Esophagus mucosa (tissue), 1 donor: ENCODE results near the gene PTPRG. TPM values are rescaled to one million over a fixed set of nuclear protein-coding genes. Genes with fewer than 3 reads are reported as not detected.

Source experiments
- ATAC-seq: fragments of 200-7000 bp; cut with Tn5 transposase; one replicate; pipeline ENCODE4 v1.9.1; 2020
- total RNA-seq: library from RNA; stranded (reverse); gene quantifications from one replicate; pipeline ENCODE4 v1.2.4, GENCODE V29; 2023
- donor health status: DM: yes; HTN: yes; CAD: no.

The PTPRG gene
- total RNA-seq, 1 donor from 2014 or later = 9.2 TPM

DNA sequence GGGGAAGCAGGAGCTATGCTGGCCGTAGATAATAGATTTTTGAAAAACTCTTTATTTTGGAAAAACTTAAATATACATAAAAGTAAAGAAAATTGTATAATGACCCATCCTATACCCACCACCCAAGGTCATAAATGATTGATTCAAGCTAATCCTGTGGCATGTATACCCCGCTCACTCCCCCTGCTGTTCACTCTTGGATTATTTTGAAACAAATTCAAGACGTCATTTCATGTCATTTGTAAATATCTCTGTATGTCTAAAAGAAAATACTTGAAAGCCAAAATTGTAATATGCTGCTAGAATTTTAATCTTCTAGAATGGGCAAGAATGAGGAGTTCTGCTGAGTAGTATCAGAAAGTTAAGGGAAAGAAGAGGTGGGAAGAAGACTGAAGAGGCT is 570.2 kb downstream of the PTPRG start:
- ATAC-seq = no peak

GRCh38 chr3:62132027-62132602 is 570.7 kb downstream of the PTPRG start:
- no peak for ATAC-seq

- ATAC-seq = no peak
Measured at GRCh38 chr3:62133015-62133414, 571.6 kb downstream of the PTPRG start.

- no peak for ATAC-seq
Measured at GRCh38 chr3:62134061-62134496, 572.7 kb downstream of the PTPRG start.

- no peak for ATAC-seq
Measured at GRCh38 chr3:62135741-62136140, 574.4 kb downstream of the PTPRG start.

DNA sequence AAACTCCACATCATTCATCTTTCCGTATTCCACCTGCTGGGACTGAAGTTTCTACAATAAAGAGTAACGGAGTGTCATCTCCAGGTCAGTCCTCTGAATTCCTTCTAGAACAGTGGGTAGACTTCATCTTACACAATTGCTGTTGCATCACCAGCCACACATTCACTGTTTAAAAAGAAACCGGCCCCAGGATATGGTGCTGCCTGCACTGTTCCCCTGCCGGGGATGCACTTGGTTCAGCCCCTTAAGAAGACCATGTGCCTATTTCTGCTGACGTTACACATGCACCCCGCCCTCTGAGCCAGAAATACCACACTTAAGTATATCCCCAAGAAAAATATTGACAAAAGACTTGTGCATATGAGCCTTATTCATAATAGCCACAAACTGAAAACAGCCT is 578.6 kb downstream of the PTPRG start:
- ATAC-seq = no peak

GRCh38 chr3:62142331-62143085 is 581.1 kb downstream of the PTPRG start:
- no peak for ATAC-seq

DNA sequence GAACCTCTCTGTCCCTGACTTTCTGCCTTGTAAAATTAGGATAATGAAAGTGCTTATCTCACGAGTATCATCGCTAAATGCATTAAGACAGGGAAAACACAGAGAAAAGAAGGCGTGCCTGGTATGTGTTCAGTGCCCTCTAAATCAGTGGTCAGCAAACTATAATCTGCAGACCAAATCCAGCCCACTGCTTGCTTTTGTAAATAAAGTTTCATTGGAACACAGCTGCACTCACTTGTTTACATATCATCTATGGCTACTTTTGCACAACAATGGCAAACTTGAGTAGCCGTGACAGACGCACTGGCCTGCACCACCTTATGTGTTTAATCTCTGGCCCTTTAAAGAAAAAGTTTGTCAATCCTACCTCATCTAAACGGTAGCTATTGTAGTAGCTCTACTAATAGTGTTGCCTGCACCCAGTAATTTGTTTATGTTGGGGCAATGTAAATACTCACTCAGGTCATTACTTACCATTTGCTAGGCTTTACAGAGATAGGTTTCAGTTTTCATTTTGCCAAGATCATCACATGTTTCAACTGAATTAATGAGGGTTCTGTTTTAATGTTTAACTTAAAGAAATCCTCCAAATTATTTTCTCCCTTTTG is 582.6 kb downstream of the PTPRG start:
- no peak for ATAC-seq

DNA sequence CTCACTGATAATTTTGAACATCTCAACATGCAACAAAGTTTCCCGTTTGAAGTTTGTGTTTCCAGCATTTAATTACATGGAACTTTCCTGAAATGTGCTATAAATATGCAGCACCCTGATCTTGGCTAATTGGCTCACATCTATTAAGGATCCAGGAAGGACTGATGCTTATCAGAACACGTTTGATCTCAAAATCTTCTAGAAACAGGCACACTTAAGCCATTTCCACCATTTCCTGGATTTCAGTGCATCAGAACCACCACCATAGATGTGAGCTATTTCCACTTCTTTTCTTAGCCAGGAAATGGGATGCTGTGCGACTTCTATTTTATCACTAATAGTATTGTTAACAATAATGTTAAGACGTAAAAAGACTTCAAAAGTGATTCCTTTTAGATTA is 583.1 kb downstream of the PTPRG start:
- no peak for ATAC-seq

DNA sequence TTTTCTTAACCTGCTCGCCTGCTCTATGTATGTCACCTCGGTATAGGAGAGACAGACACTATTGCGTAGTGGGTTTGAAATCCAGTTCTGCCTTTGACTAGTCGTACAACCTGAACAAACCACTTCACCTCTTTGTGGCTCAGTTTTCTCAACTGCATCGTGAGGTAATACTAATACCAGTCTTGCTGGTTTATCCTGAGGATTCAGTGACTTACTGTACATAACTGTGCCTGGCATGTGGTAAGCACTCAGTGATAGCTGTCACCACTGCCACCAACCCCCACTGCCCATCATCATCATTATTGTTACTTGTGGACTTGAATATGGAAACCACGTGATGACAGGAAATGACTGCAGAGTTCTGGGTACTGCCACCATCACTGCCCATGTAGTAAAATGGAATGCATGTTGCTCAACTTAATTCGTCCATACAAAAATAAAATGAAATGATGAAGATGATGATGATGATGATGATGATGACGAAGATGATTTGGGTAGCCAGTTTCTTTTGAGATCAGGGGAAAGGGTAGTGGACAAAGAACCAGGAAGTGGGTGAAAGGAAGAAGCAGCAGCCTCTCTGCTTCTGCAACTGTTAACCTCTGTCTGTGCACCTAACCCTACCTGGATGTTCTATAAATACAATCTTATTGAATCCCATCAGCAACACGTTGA is 583.9 kb downstream of the PTPRG start:
- ATAC-seq = peak; percentile 89

- ATAC-seq = no peak
Measured at GRCh38 chr3:62149539-62149938, 588.2 kb downstream of the PTPRG start.

DNA sequence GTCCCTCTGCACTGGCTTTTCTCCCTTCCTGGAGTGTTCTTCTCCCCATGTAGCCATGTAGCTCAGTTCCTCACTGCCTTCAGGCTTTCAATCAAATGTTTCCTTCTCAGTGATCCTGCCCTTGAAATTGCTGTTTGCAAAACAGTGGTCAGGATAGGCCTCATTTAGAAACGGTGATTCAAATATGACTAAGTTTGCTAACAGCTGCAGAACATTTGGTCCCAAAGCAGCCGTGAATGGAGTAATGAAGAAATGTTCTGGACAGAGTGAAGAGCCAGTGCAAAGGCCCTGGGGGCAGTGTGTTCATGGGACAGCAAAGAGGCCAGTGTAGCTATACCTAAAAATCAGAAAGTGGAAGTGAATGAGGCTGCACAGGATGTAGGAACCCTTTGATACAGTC is 588.6 kb downstream of the PTPRG start:
- no peak for ATAC-seq

GRCh38 chr3:62151591-62151990 is 590.2 kb downstream of the PTPRG start:
- ATAC-seq = no peak

DNA sequence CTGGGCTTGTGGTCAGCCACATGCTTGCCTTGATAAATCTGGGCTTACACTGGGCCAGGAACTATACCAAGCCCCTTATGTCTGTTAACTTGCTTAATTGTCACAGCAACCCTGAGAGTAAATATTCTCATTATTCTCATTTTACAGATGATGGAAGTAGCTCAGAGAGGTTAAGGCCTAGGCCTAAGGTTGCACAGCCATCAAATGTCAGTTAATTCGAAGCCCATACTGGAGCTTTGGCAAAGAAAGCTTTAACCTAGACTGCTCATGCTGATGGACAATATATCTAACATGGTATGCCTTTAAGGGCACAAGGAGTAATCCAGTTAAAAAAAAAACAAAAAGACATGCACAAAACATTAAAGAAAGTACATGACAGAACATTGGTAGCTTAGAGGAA is 591.9 kb downstream of the PTPRG start:
- no peak for ATAC-seq

DNA sequence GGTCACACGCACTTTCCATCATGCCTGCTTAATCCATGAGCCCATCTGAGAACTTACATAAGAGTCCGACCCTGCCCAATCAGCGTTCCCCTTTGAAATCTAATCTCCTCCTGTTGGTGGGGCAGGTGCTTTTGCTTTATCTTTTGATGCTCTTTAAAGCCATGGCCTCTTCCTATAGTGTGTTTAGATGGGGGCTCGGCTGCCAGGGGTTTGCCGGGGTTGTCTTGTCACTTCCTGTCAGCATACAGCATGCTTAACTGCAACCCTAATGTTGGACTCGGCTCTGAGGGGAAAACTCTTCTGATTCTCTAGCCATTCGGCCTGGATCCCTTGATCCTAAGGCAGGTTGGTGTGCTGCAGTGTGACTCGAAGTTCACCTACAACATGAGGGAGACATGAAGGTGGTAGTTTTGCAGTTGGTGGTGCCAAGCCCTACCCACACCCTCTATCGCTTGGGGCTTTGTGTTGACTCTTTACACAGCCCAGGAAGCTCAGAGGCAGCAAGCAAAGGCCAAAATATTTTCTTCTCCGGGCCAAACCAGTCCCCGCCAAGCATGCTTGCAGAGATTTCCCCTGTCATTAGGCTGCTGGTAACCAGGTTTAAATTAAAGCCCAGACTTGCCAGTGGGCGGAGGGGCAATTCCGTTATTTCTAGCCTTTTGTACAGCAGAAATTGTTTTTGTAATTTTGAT is 593.2 kb downstream of the PTPRG start:
- ATAC-seq = no peak

GRCh38 chr3:62159056-62159708 is 597.8 kb downstream of the PTPRG start:
- ATAC-seq = no peak

GRCh38 chr3:62159709-62160092 is 598.3 kb downstream of the PTPRG start:
- peak; percentile 54 for ATAC-seq

- no peak for ATAC-seq
Measured at GRCh38 chr3:62161371-62161770, 600.0 kb downstream of the PTPRG start.

- ATAC-seq = no peak
Measured at GRCh38 chr3:62164196-62164595, 602.8 kb downstream of the PTPRG start.

- no peak for ATAC-seq
Measured at GRCh38 chr3:62164746-62165145, 603.4 kb downstream of the PTPRG start.

- ATAC-seq = no peak
Measured at GRCh38 chr3:62167566-62168262, 606.3 kb downstream of the PTPRG start.

GRCh38 chr3:62168356-62168755 is 607.0 kb downstream of the PTPRG start:
- no peak for ATAC-seq
